ENCODE measurements around the gene RPS26. TPM values are rescaled to one million over a fixed set of nuclear protein-coding genes. Genes with fewer than 3 reads are reported as not detected.

The RPS26 gene
- total and polyA plus RNA-seq, 2 of the 13 experiments (the other 11 are each of a cell fraction or from before 2014, with no cell fraction given): 150 to 421 TPM

DNA sequence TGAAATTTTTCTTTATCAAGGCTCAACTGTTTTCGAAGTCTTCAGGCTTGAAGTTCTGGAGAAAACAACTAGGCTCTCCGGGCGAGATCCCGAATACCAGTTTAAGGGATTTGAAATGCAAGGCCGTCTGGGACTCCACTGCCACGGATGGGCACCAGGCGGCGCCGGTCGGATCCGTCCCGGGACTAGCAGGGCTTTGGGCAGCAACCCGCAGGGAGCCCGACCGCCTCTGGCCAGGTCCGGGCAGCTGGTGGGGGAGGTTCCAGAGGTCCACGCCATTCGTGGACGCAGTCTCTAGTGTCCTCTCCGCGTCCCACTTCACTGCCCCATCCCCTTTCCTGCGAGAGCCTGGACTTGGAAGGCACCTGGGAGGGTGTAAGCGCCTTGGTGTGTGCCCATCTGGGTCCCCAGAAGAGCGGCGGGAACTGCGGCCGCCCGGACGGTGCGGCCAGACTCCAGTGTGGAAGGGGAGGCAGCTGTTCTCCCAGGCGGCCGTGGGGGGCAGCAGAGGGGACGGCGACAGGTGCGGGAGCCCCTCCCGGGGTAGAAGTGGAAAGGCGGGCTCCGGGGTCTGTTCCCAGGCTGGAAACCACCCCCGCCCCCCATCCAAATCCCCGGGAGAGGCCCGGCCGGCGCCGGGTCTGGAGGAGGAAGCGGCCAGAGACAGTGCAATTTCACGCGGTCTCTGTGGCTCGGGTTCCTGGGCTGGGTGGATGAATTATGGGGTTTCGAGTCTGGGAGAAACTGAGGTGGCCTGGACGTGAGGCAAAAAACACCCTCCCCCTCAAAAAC, 37.4 kb downstream of the RPS26 start (continued):
- TF ChIP-seq ZNF614 (CRISPR knock-in tag; IDR thresholded peaks at IDR 0.05; ENCODE audit: borderline replicate concordance): peak; percentile 62; the same call in 1 of the 2 replicates
- no peak for TF ChIP-seq ZEB1 (IDR thresholded peaks at IDR 0.05; ENCODE audit: insufficient replicate concordance, low read depth)
- no peak; the same call in 1 of the 2 replicates for TF ChIP-seq ZNF230 (CRISPR knock-in tag; IDR thresholded peaks at IDR 0.05)
- TF ChIP-seq SP140L (CRISPR knock-in tag; IDR thresholded peaks at IDR 0.05; ENCODE audit: borderline replicate concordance): 0 out of 2 replicates have a peak, but pooled peaks have one; percentile 55
- TF ChIP-seq MNT (IDR thresholded peaks at IDR 0.05): no peak
- peak; percentile 44; the same call in 1 of the 2 replicates for TF ChIP-seq YEATS2 (CRISPR knock-in tag; IDR thresholded peaks at IDR 0.05; ENCODE audit: borderline replicate concordance)
- TF ChIP-seq CCAR2 (optimal IDR thresholded peaks at IDR 0.05; ENCODE audit: low read depth, low read length): no peak
- peak; percentile 53; the same call in 1 of the 2 replicates for TF ChIP-seq ZMYM3 (CRISPR knock-in tag; IDR thresholded peaks at IDR 0.05)
- TF ChIP-seq ZNF232 (CRISPR knock-in tag; IDR thresholded peaks at IDR 0.05; ENCODE audit: borderline replicate concordance): 0 out of 2 replicates have a peak, but pooled peaks have one; percentile 10
- no peak for TF ChIP-seq DZIP1 (CRISPR knock-in tag; IDR thresholded peaks at IDR 0.05)
- TF ChIP-seq ZFP90 (CRISPR knock-in tag; IDR thresholded peaks at IDR 0.05; ENCODE audit: borderline replicate concordance): peak; percentile 67; the same call in 1 of the 2 replicates
- no peak for TF ChIP-seq LRRFIP1 (CRISPR knock-in tag; conservative IDR thresholded peaks at IDR 0.05)
- no peak for TF ChIP-seq ARHGAP35 (CRISPR knock-in tag; IDR thresholded peaks at IDR 0.05; ENCODE audit: borderline replicate concordance)
- TF ChIP-seq ZNF354B (CRISPR knock-in tag; IDR thresholded peaks at IDR 0.05): no peak
- no peak for TF ChIP-seq IKZF4 (CRISPR knock-in tag; IDR thresholded peaks at IDR 0.05; ENCODE audit: borderline replicate concordance, low read depth, not compliant biosample characterization)
- no peak; the same call in 1 of the 2 replicates for TF ChIP-seq ZNF44 (CRISPR knock-in tag; IDR thresholded peaks at IDR 0.05)
- peak; percentile 76; the same call in 1 of the 2 replicates for TF ChIP-seq ZNF549 (CRISPR knock-in tag; IDR thresholded peaks at IDR 0.05)
- no peak for TF ChIP-seq NR3C1 (CRISPR knock-in tag; IDR thresholded peaks at IDR 0.05)
- TF ChIP-seq, protein P1, sequence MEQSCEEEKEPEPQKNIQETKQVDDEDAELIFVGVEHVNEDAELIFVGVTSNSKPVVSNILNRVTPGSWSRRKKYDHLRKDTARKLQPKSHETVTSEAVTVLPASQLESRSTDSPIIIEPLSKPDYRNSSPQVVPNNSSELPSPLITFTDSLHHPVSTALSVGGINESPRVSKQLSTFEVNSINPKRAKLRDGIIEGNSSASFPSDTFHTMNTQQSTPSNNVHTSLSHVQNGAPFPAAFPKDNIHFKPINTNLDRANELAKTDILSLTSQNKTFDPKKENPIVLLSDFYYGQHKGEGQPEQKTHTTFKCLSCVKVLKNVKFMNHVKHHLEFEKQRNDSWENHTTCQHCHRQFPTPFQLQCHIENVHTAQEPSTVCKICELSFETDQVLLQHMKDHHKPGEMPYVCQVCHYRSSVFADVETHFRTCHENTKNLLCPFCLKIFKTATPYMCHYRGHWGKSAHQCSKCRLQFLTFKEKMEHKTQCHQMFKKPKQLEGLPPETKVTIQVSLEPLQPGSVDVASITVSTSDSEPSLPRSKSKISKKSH (CRISPR knock-in tag; IDR thresholded peaks at IDR 0.05; ENCODE audit: borderline replicate concordance): peak; percentile 81; the same call in 1 of the 2 replicates
- TF ChIP-seq NPAS2 (CRISPR knock-in tag; IDR thresholded peaks at IDR 0.05; ENCODE audit: borderline replicate concordance): no peak
